K562 (cell line): Measurements from ENCODE around the gene E2F2. TPM values are rescaled to one million over a fixed set of nuclear protein-coding genes. Genes with fewer than 3 reads are reported as not detected.

Experiments used
- ATF3 ChIP-seq, 2 experiments: fragments of 450-650 bp in 1 of 2; sonication (generic) in 1 of 2; formaldehyde crosslinking in 1 of 2; IDR thresholded peaks in 1 of 2; conservative IDR thresholded peaks in 1 of 2; 2 replicates each; pipeline versions ENCODE4 v1.6.1 to v1.8.1; 2016 to 2023; ENCODE audit warnings: mild to moderate bottlenecking in 2 of 2, moderate library complexity in 2 of 2, inconsistent platforms in 1 of 2, missing genetic modification reagents in 1 of 2
- MAZ ChIP-seq, 2 experiments: fragments of 450-650 bp in 1 of 2; sonication (generic) in 1 of 2; formaldehyde crosslinking; IDR thresholded peaks in 1 of 2; conservative IDR thresholded peaks in 1 of 2; 2 replicates each; pipeline versions ENCODE4 v1.4.0 to v1.5.0; 2020; ENCODE audit warnings: mild to moderate bottlenecking in 1 of 2, missing genetic modification reagents in 1 of 2
- MYC ChIP-seq, 2 experiments: fragments of 250-450 bp in 1 of 2; sonication (Bioruptor Pico) in 1 of 2; IDR thresholded peaks; 2 replicates each; pipeline versions ENCODE4 v1.5.1 to v1.6.1; 2012 to 2021; ENCODE audit warnings: low read depth in 2 of 2, borderline replicate concordance in 1 of 2, improper control_type of control experiment in 1 of 2, low read length in 1 of 2, mild to moderate bottlenecking in 1 of 2, moderate library complexity in 1 of 2
- NFIC ChIP-seq: fragments of 450-650 bp; IDR thresholded peaks from 2 replicates; pipeline ENCODE4 v1.6.1; 2017; ENCODE audit warnings: mild to moderate bottlenecking, inconsistent platforms
- PHF21A ChIP-seq: fragments of 450-650 bp; IDR thresholded peaks from 2 replicates; pipeline ENCODE4 v1.6.1; 2017; ENCODE audit warnings: low read depth, borderline replicate concordance
- PML ChIP-seq: IDR thresholded peaks from 2 replicates; pipeline ENCODE4 v1.6.1; 2012; ENCODE audit warnings: low read length, inconsistent platforms
- SMARCC2 ChIP-seq: fragments of 450-650 bp; IDR thresholded peaks from 2 replicates; pipeline ENCODE4 v1.6.1; 2017; ENCODE audit warnings: antibody characterized with exemption, moderate library complexity, mild to moderate bottlenecking, low read depth
- SMARCE1 ChIP-seq: fragments of 450-650 bp; IDR thresholded peaks from 2 replicates; pipeline ENCODE4 v1.7.1; 2016; ENCODE audit warnings: mild to moderate bottlenecking
- ZNF696 ChIP-seq: fragments of 250-450 bp; sonication (Bioruptor Pico); conservative IDR thresholded peaks from 2 replicates; pipeline ENCODE4 v1.4.0; 2020; ENCODE audit warnings: mild to moderate bottlenecking, moderate library complexity
- polyA plus RNA-seq, 8 experiments: library from polyadenylated mRNA; depleted of rRNA in 4 of 8; stranded (reverse) in 5 of 8; unstranded in 3 of 8; fragments of >200 nt; fragmentation: Nextera tagmentation in 2 of 8; fragmentation: Illumina TruSeq in 1 of 8; extraction: Ambion mirVana in 2 of 8; extraction: Trizol in 1 of 8; gene quantifications; 2 replicates each; pipeline versions ENCODE4 v1.2.1 to v1.2.3, GENCODE V29; 2011 to 2014; ENCODE audit warnings: inconsistent platforms in 1 of 8, missing spikeins in 1 of 8
- total RNA-seq, 7 experiments: library from RNA; depleted of rRNA in 6 of 7; stranded (reverse); fragments of >200 nt in 6 of 7; fragmentation: Illumina TruSeq in 2 of 7; extraction: Trizol in 2 of 7; gene quantifications; 2 replicates each; pipeline versions ENCODE4 v1.2.1 to v1.2.3, GENCODE V29; 2011 to 2021; ENCODE audit warnings: low replicate concordance in 1 of 7
- TF ChIP-seq, protein P1 (sequence below): fragments of 450-650 bp; conservative IDR thresholded peaks from 2 replicates; pipeline ENCODE4 v1.6.1; 2016; ENCODE audit warnings: missing genetic modification characterization, low read depth, mild to moderate bottlenecking, missing compliant biosample characterization, moderate library complexity
- TF ChIP-seq, protein P2 (sequence below): fragments of 450-650 bp; IDR thresholded peaks from 2 replicates; pipeline ENCODE4 v1.6.1; 2016; ENCODE audit warnings: antibody characterized with exemption
- TF ChIP-seq, protein P3 (sequence below): sonication (generic); formaldehyde crosslinking; IDR thresholded peaks from 2 replicates; pipeline ENCODE4 v1.8.1; 2023; ENCODE audit warnings: mild to moderate bottlenecking, missing genetic modification reagents
- TF ChIP-seq, protein P4 (sequence below): fragments of 450-650 bp; IDR thresholded peaks from 2 replicates; pipeline ENCODE4 v1.6.1; 2017; ENCODE audit warnings: antibody characterized with exemption, mild to moderate bottlenecking

Gene E2F2
- total and polyA plus RNA-seq, 9 of the 15 experiments (the other 6 are each of a cell fraction or from before 2014, with no cell fraction given) = 3.1 to 25.3 (median 11.4) TPM

DNA sequence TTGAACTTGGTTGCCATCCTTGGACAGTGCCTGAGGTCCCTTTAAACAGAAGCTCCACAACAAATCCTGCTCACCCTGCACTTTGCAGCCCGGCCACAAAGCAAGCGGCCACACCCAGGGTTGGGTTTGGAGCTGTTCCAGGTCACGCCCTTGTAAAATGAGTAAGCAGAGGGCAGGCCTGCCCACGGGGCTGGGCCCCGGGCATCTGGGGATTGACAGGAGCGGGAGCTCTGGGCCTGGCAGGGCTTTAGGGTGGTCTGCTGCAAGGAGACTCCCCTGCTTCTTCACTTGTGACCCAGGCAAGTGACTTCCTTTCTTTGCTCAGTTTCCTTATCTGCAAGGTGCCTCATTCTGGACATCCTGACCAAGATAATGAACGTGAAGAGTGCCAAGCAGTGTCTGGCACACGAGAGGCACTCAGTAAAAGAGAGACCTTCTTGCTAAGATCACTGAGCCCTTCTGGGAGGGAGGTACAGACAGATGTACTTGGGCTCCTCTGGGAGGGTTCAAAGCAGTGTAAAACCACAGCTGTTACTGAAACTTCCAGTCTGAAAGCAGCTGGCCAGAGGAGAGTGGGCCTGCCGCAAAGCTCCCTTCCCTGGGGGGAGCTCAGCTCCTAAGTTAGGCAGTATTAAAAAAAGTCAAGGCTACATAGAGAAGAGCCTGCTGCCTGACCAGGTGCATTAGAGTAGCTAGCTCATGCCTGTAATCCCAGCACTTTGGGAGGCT is 2.6 kb downstream of the E2F2 start (continued):
- TF ChIP-seq, protein P1, sequence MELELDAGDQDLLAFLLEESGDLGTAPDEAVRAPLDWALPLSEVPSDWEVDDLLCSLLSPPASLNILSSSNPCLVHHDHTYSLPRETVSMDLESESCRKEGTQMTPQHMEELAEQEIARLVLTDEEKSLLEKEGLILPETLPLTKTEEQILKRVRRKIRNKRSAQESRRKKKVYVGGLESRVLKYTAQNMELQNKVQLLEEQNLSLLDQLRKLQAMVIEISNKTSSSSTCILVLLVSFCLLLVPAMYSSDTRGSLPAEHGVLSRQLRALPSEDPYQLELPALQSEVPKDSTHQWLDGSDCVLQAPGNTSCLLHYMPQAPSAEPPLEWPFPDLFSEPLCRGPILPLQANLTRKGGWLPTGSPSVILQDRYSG (tag) = no peak
- TF ChIP-seq MYC (IDR thresholded peaks at IDR 0.05; ENCODE audit: low read depth, low read length) (peak; percentile 64; the same call in 1 of the 2 replicates), MYC (CRISPR knock-in tag; IDR thresholded peaks at IDR 0.05; ENCODE audit: borderline replicate concordance, low read depth) (no peak), PML (peak; percentile 52; the same call in 1 of the 2 replicates), MAZ (CRISPR knock-in tag; conservative IDR thresholded peaks at IDR 0.05 in 1 of 2, IDR thresholded peaks at IDR 0.05 in 1 of 2) (peak in 1 of 2 experiments; percentile 32; a peak in 1 of 4 replicates), PHF21A (no peak), SMARCE1 (peak; percentile 64; the same call in 1 of the 2 replicates), ZNF696 (CRISPR knock-in tag) (no peak), SMARCC2 (0 out of 2 replicates have a peak, but pooled peaks have one; percentile 21), NFIC (peak; percentile 97), ATF3 (IDR thresholded peaks at IDR 0.05) (peak; percentile 69), ATF3 (CRISPR knock-in tag; conservative IDR thresholded peaks at IDR 0.05) (peak; percentile 75)
- TF ChIP-seq, protein P2, sequence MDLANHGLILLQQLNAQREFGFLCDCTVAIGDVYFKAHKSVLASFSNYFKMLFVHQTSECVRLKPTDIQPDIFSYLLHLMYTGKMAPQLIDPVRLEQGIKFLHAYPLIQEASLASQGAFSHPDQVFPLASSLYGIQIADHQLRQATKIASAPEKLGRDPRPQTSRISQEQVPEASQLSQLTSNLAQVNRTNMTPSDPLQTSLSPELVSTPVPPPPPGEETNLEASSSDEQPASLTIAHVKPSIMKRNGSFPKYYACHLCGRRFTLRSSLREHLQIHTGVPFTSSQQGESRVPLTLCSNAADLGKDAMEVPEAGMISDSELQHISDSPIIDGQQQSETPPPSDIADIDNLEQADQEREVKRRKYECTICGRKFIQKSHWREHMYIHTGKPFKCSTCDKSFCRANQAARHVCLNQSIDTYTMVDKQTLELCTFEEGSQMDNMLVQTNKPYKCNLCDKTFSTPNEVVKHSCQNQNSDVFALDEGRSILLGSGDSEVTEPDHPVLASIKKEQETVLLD = peak; percentile 41; the same call in 1 of the 2 replicates
- TF ChIP-seq, protein P3, sequence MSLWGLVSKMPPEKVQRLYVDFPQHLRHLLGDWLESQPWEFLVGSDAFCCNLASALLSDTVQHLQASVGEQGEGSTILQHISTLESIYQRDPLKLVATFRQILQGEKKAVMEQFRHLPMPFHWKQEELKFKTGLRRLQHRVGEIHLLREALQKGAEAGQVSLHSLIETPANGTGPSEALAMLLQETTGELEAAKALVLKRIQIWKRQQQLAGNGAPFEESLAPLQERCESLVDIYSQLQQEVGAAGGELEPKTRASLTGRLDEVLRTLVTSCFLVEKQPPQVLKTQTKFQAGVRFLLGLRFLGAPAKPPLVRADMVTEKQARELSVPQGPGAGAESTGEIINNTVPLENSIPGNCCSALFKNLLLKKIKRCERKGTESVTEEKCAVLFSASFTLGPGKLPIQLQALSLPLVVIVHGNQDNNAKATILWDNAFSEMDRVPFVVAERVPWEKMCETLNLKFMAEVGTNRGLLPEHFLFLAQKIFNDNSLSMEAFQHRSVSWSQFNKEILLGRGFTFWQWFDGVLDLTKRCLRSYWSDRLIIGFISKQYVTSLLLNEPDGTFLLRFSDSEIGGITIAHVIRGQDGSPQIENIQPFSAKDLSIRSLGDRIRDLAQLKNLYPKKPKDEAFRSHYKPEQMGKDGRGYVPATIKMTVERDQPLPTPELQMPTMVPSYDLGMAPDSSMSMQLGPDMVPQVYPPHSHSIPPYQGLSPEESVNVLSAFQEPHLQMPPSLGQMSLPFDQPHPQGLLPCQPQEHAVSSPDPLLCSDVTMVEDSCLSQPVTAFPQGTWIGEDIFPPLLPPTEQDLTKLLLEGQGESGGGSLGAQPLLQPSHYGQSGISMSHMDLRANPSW (CRISPR knock-in tag) = 0 out of 2 replicates have a peak, but pooled peaks have one; percentile 79
- TF ChIP-seq, protein P4, sequence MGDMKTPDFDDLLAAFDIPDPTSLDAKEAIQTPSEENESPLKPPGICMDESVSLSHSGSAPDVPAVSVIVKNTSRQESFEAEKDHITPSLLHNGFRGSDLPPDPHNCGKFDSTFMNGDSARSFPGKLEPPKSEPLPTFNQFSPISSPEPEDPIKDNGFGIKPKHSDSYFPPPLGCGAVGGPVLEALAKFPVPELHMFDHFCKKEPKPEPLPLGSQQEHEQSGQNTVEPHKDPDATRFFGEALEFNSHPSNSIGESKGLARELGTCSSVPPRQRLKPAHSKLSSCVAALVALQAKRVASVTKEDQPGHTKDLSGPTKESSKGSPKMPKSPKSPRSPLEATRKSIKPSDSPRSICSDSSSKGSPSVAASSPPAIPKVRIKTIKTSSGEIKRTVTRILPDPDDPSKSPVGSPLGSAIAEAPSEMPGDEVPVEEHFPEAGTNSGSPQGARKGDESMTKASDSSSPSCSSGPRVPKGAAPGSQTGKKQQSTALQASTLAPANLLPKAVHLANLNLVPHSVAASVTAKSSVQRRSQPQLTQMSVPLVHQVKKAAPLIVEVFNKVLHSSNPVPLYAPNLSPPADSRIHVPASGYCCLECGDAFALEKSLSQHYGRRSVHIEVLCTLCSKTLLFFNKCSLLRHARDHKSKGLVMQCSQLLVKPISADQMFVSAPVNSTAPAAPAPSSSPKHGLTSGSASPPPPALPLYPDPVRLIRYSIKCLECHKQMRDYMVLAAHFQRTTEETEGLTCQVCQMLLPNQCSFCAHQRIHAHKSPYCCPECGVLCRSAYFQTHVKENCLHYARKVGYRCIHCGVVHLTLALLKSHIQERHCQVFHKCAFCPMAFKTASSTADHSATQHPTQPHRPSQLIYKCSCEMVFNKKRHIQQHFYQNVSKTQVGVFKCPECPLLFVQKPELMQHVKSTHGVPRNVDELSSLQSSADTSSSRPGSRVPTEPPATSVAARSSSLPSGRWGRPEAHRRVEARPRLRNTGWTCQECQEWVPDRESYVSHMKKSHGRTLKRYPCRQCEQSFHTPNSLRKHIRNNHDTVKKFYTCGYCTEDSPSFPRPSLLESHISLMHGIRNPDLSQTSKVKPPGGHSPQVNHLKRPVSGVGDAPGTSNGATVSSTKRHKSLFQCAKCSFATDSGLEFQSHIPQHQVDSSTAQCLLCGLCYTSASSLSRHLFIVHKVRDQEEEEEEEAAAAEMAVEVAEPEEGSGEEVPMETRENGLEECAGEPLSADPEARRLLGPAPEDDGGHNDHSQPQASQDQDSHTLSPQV = peak; percentile 67
